IMR-90 (cell line): ENCODE results near the gene LY9. TPM values are rescaled to one million over a fixed set of nuclear protein-coding genes. Genes with fewer than 3 reads are reported as not detected.

Experiments used
- ATAC-seq: fragments of 200-7000 bp; cut with Tn5 transposase; 2 replicates; pipeline ENCODE4 v1.9.1; 2020; ENCODE audit warnings: low read depth, mild to moderate bottlenecking, moderate library complexity
- BruUV-seq: library from RNA; stranded (reverse); fragments of 400-500 nt; replicated peaks from 2 replicates; lab custom pipeline; 2021; lab: Mats Ljungman, UMichigan
- CTCF ChIA-PET: fragments of 300-600 bp; formaldehyde crosslinking; extraction: SDS; loops from one replicate; lab custom pipeline; 2021; ENCODE audit warnings: antibody characterized with exemption; lab: Yijun Ruan, JAX
- POLR2A ChIA-PET: fragments of 300-600 bp; sonication (Branson Sonifier 250); formaldehyde crosslinking; loops from one replicate; lab custom pipeline; 2022; ENCODE audit warnings: antibody characterized with exemption; ENCODE audit not compliant: unreplicated experiment; lab: Charles Lee
- DNase-seq: peaks from one replicate; pipeline ENCODE4 v3.0.0; 2013
- H2AFZ ChIP-seq: replicated peaks from 2 replicates; pipeline ENCODE3; 2013; ENCODE audit warnings: low read length, mild to moderate bottlenecking; ENCODE audit not compliant: poor library complexity
- H2AK5ac ChIP-seq: 2 replicates; pipeline ENCODE4 v1.6.1; 2013; ENCODE audit warnings: low read depth, low read length, inconsistent platforms
- H2AK9ac ChIP-seq: replicated peaks from 2 replicates; pipeline ENCODE3; 2013; ENCODE audit warnings: mild to moderate bottlenecking, low read depth, low read length, moderate library complexity; ENCODE audit not compliant: poor library complexity
- H2BK120ac ChIP-seq: 2 replicates; pipeline ENCODE4 v1.6.1; 2013; ENCODE audit warnings: low read depth, low read length, inconsistent platforms
- H2BK15ac ChIP-seq: 3 replicates; pipeline ENCODE4 v1.6.1; 2013; ENCODE audit warnings: low read depth, low read length, inconsistent platforms
- H2BK20ac ChIP-seq: 2 replicates; pipeline ENCODE4 v1.6.1; 2013; ENCODE audit warnings: low read depth, mild to moderate bottlenecking, inconsistent platforms, low read length, moderate library complexity
- H2BK5ac ChIP-seq: 2 replicates; pipeline ENCODE4 v1.6.1; 2013; ENCODE audit warnings: mild to moderate bottlenecking, low read depth, low read length, inconsistent platforms; ENCODE audit not compliant: poor library complexity, severe bottlenecking
- H3K14ac ChIP-seq: replicated peaks from 2 replicates; pipeline ENCODE4 v1.6.1; 2013; ENCODE audit warnings: low read depth, low read length, inconsistent platforms
- H3K18ac ChIP-seq: 2 replicates; pipeline ENCODE4 v1.6.1; 2013; ENCODE audit warnings: low read depth, low read length, control low read depth
- H3K23ac ChIP-seq: 2 replicates; pipeline ENCODE4 v1.6.1; 2013; ENCODE audit warnings: low read depth, low read length, inconsistent platforms
- H3K27ac ChIP-seq: 2 replicates; pipeline ENCODE4 v1.5.1; 2013; ENCODE audit warnings: mild to moderate bottlenecking, control low read depth, low read length; ENCODE audit not compliant: insufficient read depth
- H3K27me3 ChIP-seq: 2 replicates; pipeline ENCODE4 v1.6.1; 2013; ENCODE audit warnings: low read length; ENCODE audit not compliant: control insufficient read depth, insufficient read depth
- H3K36me3 ChIP-seq: 2 replicates; pipeline ENCODE4 v1.6.1; 2013; ENCODE audit warnings: low read length, mixed read lengths; ENCODE audit not compliant: control insufficient read depth, insufficient read depth
- H3K4ac ChIP-seq: 2 replicates; pipeline ENCODE4 v1.6.1; 2013; ENCODE audit warnings: low read depth, low read length, inconsistent platforms
- H3K4me1 ChIP-seq: 2 replicates; pipeline ENCODE4 v1.6.1; 2013; ENCODE audit warnings: low read length, mixed read lengths; ENCODE audit not compliant: control insufficient read depth, insufficient read depth
- H3K4me2 ChIP-seq: 2 replicates; pipeline ENCODE4 v1.6.1; 2013; ENCODE audit warnings: low read depth, mild to moderate bottlenecking, control low read depth, low read length, moderate library complexity
- H3K4me3 ChIP-seq: 2 replicates; pipeline ENCODE4 v1.5.1; 2013; ENCODE audit warnings: low read depth, mild to moderate bottlenecking, control low read depth, low read length, moderate library complexity; ENCODE audit not compliant: insufficient read depth
- H3K56ac ChIP-seq: 2 replicates; pipeline ENCODE4 v1.6.1; 2013; ENCODE audit warnings: low read length, inconsistent platforms; ENCODE audit not compliant: insufficient read depth; ENCODE audit errors: extremely low read depth
- H3K79me1 ChIP-seq, 2 experiments: 2 replicates each; pipeline ENCODE4 v1.6.1; 2013; ENCODE audit warnings: low read length in 2 of 2, inconsistent platforms in 1 of 2, low read depth in 1 of 2
- H3K9ac ChIP-seq: 2 replicates; pipeline ENCODE4 v1.6.1; 2013; ENCODE audit warnings: low read depth, low read length, control low read depth
- H3K9me1 ChIP-seq: 2 replicates; pipeline ENCODE4 v1.6.1; 2013; ENCODE audit warnings: low read length, inconsistent platforms; ENCODE audit not compliant: insufficient read depth
- H3K9me3 ChIP-seq: 2 replicates; pipeline ENCODE4 v1.6.1; 2013; ENCODE audit warnings: low read length; ENCODE audit not compliant: control insufficient read depth, insufficient read depth
- H4K20me1 ChIP-seq: 2 replicates; pipeline ENCODE4 v1.6.1; 2013; ENCODE audit warnings: low read length, inconsistent platforms; ENCODE audit not compliant: insufficient read depth
- H4K5ac ChIP-seq: 2 replicates; pipeline ENCODE4 v1.6.1; 2013; ENCODE audit warnings: mild to moderate bottlenecking, low read depth, low read length, control low read depth
- H4K8ac ChIP-seq, 2 experiments: 2 replicates each; pipeline ENCODE4 v1.6.1; 2013; ENCODE audit warnings: low read depth in 2 of 2, low read length in 2 of 2, control low read depth in 1 of 2, inconsistent platforms in 1 of 2
- H4K91ac ChIP-seq: 2 replicates; pipeline ENCODE4 v1.6.1; 2013; ENCODE audit warnings: low read depth, low read length, inconsistent platforms; ENCODE audit not compliant: insufficient read depth
- BHLHE40 ChIP-seq: fragments of 150-350 bp; IDR thresholded peaks from 2 replicates; pipeline ENCODE4 v1.6.1; 2016; ENCODE audit warnings: mild to moderate bottlenecking, low read depth, low read length
- CEBPB ChIP-seq: IDR thresholded peaks from 2 replicates; pipeline ENCODE4 v1.6.1; 2012; ENCODE audit warnings: low read depth, low read length, improper control_type of control experiment
- CHD1 ChIP-seq: IDR thresholded peaks from 2 replicates; pipeline ENCODE4 v1.6.1; 2012; ENCODE audit warnings: low read depth, low read length, improper control_type of control experiment
- FOS ChIP-seq: fragments of 150-350 bp; IDR thresholded peaks from 2 replicates; pipeline ENCODE4 v1.6.1; 2016; ENCODE audit warnings: low read depth, low read length
- MAFK ChIP-seq: IDR thresholded peaks from 2 replicates; pipeline ENCODE4 v1.6.1; 2012; ENCODE audit warnings: low read depth, low read length, improper control_type of control experiment
- MAZ ChIP-seq: IDR thresholded peaks from 2 replicates; pipeline ENCODE4 v1.6.1; 2012; ENCODE audit warnings: low read depth, mild to moderate bottlenecking, low read length, improper control_type of control experiment, moderate library complexity, borderline replicate concordance
- MXI1 ChIP-seq: IDR thresholded peaks from 2 replicates; pipeline ENCODE4 v1.6.1; 2012; ENCODE audit warnings: low read depth, mild to moderate bottlenecking, low read length, moderate library complexity, borderline replicate concordance
- NFE2L2 ChIP-seq: fragments of 150-350 bp; IDR thresholded peaks from 2 replicates; pipeline ENCODE4 v1.6.1; 2016; ENCODE audit warnings: low read depth, mild to moderate bottlenecking, low read length
- POLR2A ChIP-seq: IDR thresholded peaks from 2 replicates; pipeline ENCODE4 v1.6.1; 2012; ENCODE audit warnings: mild to moderate bottlenecking, low read depth, low read length
- RAD21 ChIP-seq: IDR thresholded peaks from 2 replicates; pipeline ENCODE4 v1.6.1; 2012; ENCODE audit warnings: low read length, improper control_type of control experiment
- RCOR1 ChIP-seq: IDR thresholded peaks from 2 replicates; pipeline ENCODE4 v1.6.1; 2012; ENCODE audit warnings: mild to moderate bottlenecking, low read length, improper control_type of control experiment; ENCODE audit not compliant: insufficient replicate concordance
- RFX5 ChIP-seq: IDR thresholded peaks from 2 replicates; pipeline ENCODE4 v1.8.0; 2012; ENCODE audit warnings: low read depth, mild to moderate bottlenecking, low read length, moderate library complexity
- SMC3 ChIP-seq: fragments of 150-350 bp; IDR thresholded peaks from 2 replicates; pipeline ENCODE4 v1.6.1; 2016; ENCODE audit warnings: low read depth, mild to moderate bottlenecking, antibody characterized with exemption, low read length, moderate library complexity
- WGBS, 2 experiments: methylation state at CpG; one replicate each; pipeline versions ENCODE4 v1.1.5 to v1.1.7; 2013; ENCODE audit warnings: missing lambda C conversion rate in 2 of 2; ENCODE audit not compliant: insufficient read length in 1 of 2; ENCODE audit errors: extremely low coverage in 2 of 2; 5-methylcytosine and 5-hydroxymethylcytosine counted together
- dilution Hi-C: fragments of 300-500 bp; cut with HindIII; formaldehyde crosslinking; loops from one replicate; pipeline ENCODE4 v1.14.3; 2018; ENCODE audit warnings: low sequenced_read_pairs; ENCODE audit not compliant: unreplicated experiment
- in situ Hi-C: fragments of 300-500 bp; cut with MboI; formaldehyde crosslinking; loops from 3 replicates; pipeline ENCODE4 v1.14.3; 2019; ENCODE audit warnings: low sequenced_read_pairs, inconsistent platforms, mixed read lengths
- intact Hi-C: fragments of 100-400 bp; cut with micrococcal nuclease; formaldehyde crosslinking; loops from 2 replicates; pipeline ENCODE4 v1.10.0; 2022
- polyA plus RNA-seq, 3 experiments: library from polyadenylated mRNA; depleted of rRNA; stranded (reverse); fragments of >200 nt; gene quantifications; 2 replicates each; pipeline ENCODE4 v1.2.3, GENCODE V29; 2012; ENCODE audit warnings: low replicate concordance in 1 of 3
- total RNA-seq: library from RNA; depleted of rRNA; stranded (reverse); fragments of >200 nt; gene quantifications from 2 replicates; pipeline ENCODE4 v1.2.3, GENCODE V29; 2012
- TF ChIP-seq, protein P1 (sequence below): conservative IDR thresholded peaks from 2 replicates; pipeline ENCODE4 v1.5.1; 2012; ENCODE audit warnings: mild to moderate bottlenecking, low read depth, low read length, improper control_type of control experiment
- TF ChIP-seq, protein P2 (sequence below): fragments of 150-350 bp; IDR thresholded peaks from 2 replicates; pipeline ENCODE4 v1.6.1; 2017; ENCODE audit warnings: mild to moderate bottlenecking, antibody characterized with exemption, low read length, low read depth
- TF ChIP-seq, protein P3 (sequence below): fragments of 150-350 bp; IDR thresholded peaks from 2 replicates; pipeline ENCODE4 v1.6.1; 2016; ENCODE audit warnings: low read depth, mild to moderate bottlenecking, low read length, moderate library complexity, borderline replicate concordance

LY9 gene
- total and polyA plus RNA-seq, 2 of the 4 experiments (the other 2 are of a cell fraction) = not detected

DNA sequence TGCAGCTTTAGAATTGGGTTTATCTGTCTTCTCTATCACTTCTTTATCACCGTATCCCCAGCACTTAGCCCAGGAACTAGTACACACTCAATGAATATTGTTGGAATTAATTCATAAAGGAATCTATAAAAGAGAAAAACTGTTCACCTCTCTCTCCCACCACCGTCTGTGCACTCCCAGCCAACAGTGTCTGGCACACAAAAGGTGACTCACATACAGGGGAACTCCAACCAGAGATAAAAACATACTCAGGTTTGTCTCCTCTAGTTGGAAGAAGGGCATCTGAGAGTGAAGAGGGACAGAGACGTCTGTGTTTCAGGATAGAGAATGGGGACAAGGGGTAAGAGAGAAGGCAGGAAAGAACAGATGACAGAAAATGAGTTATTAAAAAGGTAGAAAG is 79.0 kb downstream of the LY9 start:
- dilution Hi-C loops = no loop called here
- H4K5ac ChIP-seq = no peak overlapping the region

More for the DNA sequence above, 79.0 kb downstream of the LY9 start:
- Histone ChIP-seq H3K9me3 (no peaks in the 10 kb centered on the region), H3K14ac (no peak overlapping the region), H3K9me1 (no peaks in the 10 kb centered on the region), H3K56ac (no peak overlapping the region), H3K79me1 (no peaks in the 10 kb centered on the region), H2BK5ac (no peak overlapping the region), H3K9ac (no peak overlapping the region), H3K27ac (no peak overlapping the region), H3K27me3 (no peaks in the 10 kb centered on the region), H3K4me2 (no peak overlapping the region), H4K8ac (no peak overlapping the region), H3K23ac (no peak overlapping the region), H2AK9ac (no peak overlapping the region), H2BK20ac (no peak overlapping the region), H2BK120ac (no peak overlapping the region), H2BK15ac (no peak overlapping the region), H2AFZ (no peak overlapping the region), H3K36me3 (no peaks in the 10 kb centered on the region), H2AK5ac (no peak overlapping the region), H4K91ac (no peak overlapping the region), H3K4me1 (no peaks in the 10 kb centered on the region), H4K20me1 (no peaks in the 10 kb centered on the region), H3K4ac (no peak overlapping the region), H3K4me3 (no peak overlapping the region), H3K18ac (no peak overlapping the region)
- in situ Hi-C loops = no loop called here
- no TSS peak for BruUV-seq
- intact Hi-C loops = no loop called here
- ATAC-seq (no peak), DNase-seq (no peak)
- ChIA-PET CTCF (no interaction called here), POLR2A (no interaction called here)
- TF ChIP-seq BHLHE40 = no peak
- no peak for TF ChIP-seq SMC3
- TF ChIP-seq MAFK = no peak
- TF ChIP-seq CEBPB = no peak
- no peak for TF ChIP-seq RFX5
- no peak for TF ChIP-seq RAD21
- TF ChIP-seq, protein P1, sequence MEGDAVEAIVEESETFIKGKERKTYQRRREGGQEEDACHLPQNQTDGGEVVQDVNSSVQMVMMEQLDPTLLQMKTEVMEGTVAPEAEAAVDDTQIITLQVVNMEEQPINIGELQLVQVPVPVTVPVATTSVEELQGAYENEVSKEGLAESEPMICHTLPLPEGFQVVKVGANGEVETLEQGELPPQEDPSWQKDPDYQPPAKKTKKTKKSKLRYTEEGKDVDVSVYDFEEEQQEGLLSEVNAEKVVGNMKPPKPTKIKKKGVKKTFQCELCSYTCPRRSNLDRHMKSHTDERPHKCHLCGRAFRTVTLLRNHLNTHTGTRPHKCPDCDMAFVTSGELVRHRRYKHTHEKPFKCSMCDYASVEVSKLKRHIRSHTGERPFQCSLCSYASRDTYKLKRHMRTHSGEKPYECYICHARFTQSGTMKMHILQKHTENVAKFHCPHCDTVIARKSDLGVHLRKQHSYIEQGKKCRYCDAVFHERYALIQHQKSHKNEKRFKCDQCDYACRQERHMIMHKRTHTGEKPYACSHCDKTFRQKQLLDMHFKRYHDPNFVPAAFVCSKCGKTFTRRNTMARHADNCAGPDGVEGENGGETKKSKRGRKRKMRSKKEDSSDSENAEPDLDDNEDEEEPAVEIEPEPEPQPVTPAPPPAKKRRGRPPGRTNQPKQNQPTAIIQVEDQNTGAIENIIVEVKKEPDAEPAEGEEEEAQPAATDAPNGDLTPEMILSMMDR = no peak
- TF ChIP-seq RCOR1 = no peak
- no peak for TF ChIP-seq MAZ
- TF ChIP-seq NFE2L2 = no peak
- TF ChIP-seq FOS = no peak
- TF ChIP-seq POLR2A = no peak
- TF ChIP-seq MXI1 = no peak
- TF ChIP-seq, protein P2, sequence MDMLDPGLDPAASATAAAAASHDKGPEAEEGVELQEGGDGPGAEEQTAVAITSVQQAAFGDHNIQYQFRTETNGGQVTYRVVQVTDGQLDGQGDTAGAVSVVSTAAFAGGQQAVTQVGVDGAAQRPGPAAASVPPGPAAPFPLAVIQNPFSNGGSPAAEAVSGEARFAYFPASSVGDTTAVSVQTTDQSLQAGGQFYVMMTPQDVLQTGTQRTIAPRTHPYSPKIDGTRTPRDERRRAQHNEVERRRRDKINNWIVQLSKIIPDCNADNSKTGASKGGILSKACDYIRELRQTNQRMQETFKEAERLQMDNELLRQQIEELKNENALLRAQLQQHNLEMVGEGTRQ = no peak
- TF ChIP-seq CHD1 = no peak
- TF ChIP-seq, protein P3, sequence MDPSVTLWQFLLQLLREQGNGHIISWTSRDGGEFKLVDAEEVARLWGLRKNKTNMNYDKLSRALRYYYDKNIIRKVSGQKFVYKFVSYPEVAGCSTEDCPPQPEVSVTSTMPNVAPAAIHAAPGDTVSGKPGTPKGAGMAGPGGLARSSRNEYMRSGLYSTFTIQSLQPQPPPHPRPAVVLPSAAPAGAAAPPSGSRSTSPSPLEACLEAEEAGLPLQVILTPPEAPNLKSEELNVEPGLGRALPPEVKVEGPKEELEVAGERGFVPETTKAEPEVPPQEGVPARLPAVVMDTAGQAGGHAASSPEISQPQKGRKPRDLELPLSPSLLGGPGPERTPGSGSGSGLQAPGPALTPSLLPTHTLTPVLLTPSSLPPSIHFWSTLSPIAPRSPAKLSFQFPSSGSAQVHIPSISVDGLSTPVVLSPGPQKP = no peak
- no CpG with 5 or more reads among the region's 3 CpGs for WGBS, 2 experiments
